Naive thymus-derived CD4-positive, alpha-beta T cell (primary cell): ENCODE measurements around the gene MAML2. TPM values are rescaled to one million over a fixed set of nuclear protein-coding genes. Genes with fewer than 3 reads are reported as not detected.

Experiments
- ATAC-seq: fragments of 150-1000 bp; cut with Tn5 transposase; 2 replicates; pipeline ENCODE4 v1.10.0; 2021; ENCODE audit warnings: mild to moderate bottlenecking, moderate library complexity
- CTCF ChIA-PET: fragments of 350-600 bp; sonication (Branson Sonifier 250); formaldehyde crosslinking; loops from one replicate; lab custom pipeline; 2021; ENCODE audit warnings: antibody characterized with exemption; lab: Charles Lee
- POLR2A ChIA-PET: fragments of 350-600 bp; sonication (Branson Sonifier 250); formaldehyde crosslinking; loops from one replicate; lab custom pipeline; 2021; ENCODE audit warnings: antibody characterized with exemption, inconsistent platforms; lab: Charles Lee
- DNase-seq, 9 donors: peaks; one replicate each; pipeline versions ENCODE4 v3.0.0 to v3.0.0-alpha.2; 2020 to 2022; ENCODE audit warnings: mixed read lengths in 1 of 9
- H3K27ac ChIP-seq: one replicate; pipeline ENCODE4 v1.7.0; 2013; ENCODE audit warnings: mild to moderate bottlenecking, low read depth, low read length, moderate library complexity
- H3K27me3 ChIP-seq, 2 donors: one replicate each; pipeline ENCODE4 v1.7.0; 2013; ENCODE audit warnings: low read length in 2 of 2, mild to moderate bottlenecking in 2 of 2, moderate library complexity in 2 of 2; ENCODE audit not compliant: control insufficient read depth in 2 of 2, insufficient read depth in 2 of 2
- H3K36me3 ChIP-seq, 3 experiments: 1 replicate in 2 of 3; 2 replicates in 1 of 3; pipeline ENCODE4 v1.7.0; 2013; ENCODE audit warnings: low read length in 3 of 3, mild to moderate bottlenecking in 3 of 3, moderate library complexity in 1 of 3; ENCODE audit not compliant: insufficient read depth in 3 of 3, control insufficient read depth in 2 of 3
- H3K4me1 ChIP-seq, 2 donors: one replicate each; pipeline ENCODE4 v1.7.0; 2013; ENCODE audit warnings: low read length in 2 of 2, mild to moderate bottlenecking in 2 of 2, moderate library complexity in 1 of 2; ENCODE audit not compliant: control insufficient read depth in 2 of 2, insufficient read depth in 2 of 2
- H3K4me3 ChIP-seq: 2 replicates; pipeline ENCODE4 v1.7.0; 2013; ENCODE audit warnings: mild to moderate bottlenecking, low read length
- H3K9me3 ChIP-seq, 3 experiments: 1 replicate in 2 of 3; 2 replicates in 1 of 3; pipeline ENCODE4 v1.7.0; 2013; ENCODE audit warnings: low read length in 3 of 3; ENCODE audit not compliant: control insufficient read depth in 2 of 3
- H3K27ac Mint-ChIP-seq, 9 donors: one replicate each; pipeline ENCODE4 v1.8.0; 2020 to 2022; ENCODE audit warnings: mixed read lengths in 9 of 9, mild to moderate bottlenecking in 8 of 9, moderate library complexity in 5 of 9, inconsistent platforms in 2 of 9
- H3K27me3 Mint-ChIP-seq, 5 donors: one replicate each; pipeline ENCODE4 v1.8.0; 2021 to 2022; ENCODE audit warnings: mixed read lengths in 5 of 5, mild to moderate bottlenecking in 1 of 5
- H3K36me3 Mint-ChIP-seq, 5 donors: one replicate each; pipeline ENCODE4 v1.8.0; 2020 to 2022; ENCODE audit warnings: mixed read lengths in 5 of 5, mild to moderate bottlenecking in 3 of 5, inconsistent platforms in 1 of 5
- H3K4me1 Mint-ChIP-seq, 7 donors: one replicate each; pipeline ENCODE4 v1.8.0; 2020 to 2022; ENCODE audit warnings: mixed read lengths in 7 of 7, mild to moderate bottlenecking in 3 of 7, inconsistent platforms in 1 of 7
- H3K4me3 Mint-ChIP-seq, 10 donors: one replicate each; pipeline ENCODE4 v1.8.0; 2020 to 2022; ENCODE audit warnings: mild to moderate bottlenecking in 10 of 10, mixed read lengths in 10 of 10, moderate library complexity in 6 of 10, inconsistent platforms in 2 of 10
- H3K9me3 Mint-ChIP-seq, 11 donors: one replicate each; pipeline ENCODE4 v1.8.0; 2020 to 2022; ENCODE audit warnings: mixed read lengths in 11 of 11, mild to moderate bottlenecking in 4 of 11, inconsistent platforms in 1 of 11, moderate library complexity in 1 of 11
- intact Hi-C, 2 donors: fragments of 100-400 bp; cut with micrococcal nuclease; formaldehyde crosslinking; loops; one replicate each; pipeline ENCODE4 v1.15.1; 2023
- polyA plus RNA-seq, 2 donors: library from polyadenylated mRNA; unstranded; fragments of 300-500 nt; fragmentation: Illumina TruSeq; gene quantifications; one replicate each; pipeline ENCODE4 v1.2.3, GENCODE V29; 2021
- total RNA-seq, 6 experiments: library from RNA in 5 of 6; stranded (reverse) in 5 of 6; gene quantifications; 1 replicate in 5 of 6; 2 replicates in 1 of 6; pipeline ENCODE4 v1.2.3 and lab custom pipeline; 2021 to 2026

Gene MAML2
- total and polyA plus RNA-seq, 7 experiments from 2014 or later = 12.6 to 81.3 (median 52.5) TPM

DNA sequence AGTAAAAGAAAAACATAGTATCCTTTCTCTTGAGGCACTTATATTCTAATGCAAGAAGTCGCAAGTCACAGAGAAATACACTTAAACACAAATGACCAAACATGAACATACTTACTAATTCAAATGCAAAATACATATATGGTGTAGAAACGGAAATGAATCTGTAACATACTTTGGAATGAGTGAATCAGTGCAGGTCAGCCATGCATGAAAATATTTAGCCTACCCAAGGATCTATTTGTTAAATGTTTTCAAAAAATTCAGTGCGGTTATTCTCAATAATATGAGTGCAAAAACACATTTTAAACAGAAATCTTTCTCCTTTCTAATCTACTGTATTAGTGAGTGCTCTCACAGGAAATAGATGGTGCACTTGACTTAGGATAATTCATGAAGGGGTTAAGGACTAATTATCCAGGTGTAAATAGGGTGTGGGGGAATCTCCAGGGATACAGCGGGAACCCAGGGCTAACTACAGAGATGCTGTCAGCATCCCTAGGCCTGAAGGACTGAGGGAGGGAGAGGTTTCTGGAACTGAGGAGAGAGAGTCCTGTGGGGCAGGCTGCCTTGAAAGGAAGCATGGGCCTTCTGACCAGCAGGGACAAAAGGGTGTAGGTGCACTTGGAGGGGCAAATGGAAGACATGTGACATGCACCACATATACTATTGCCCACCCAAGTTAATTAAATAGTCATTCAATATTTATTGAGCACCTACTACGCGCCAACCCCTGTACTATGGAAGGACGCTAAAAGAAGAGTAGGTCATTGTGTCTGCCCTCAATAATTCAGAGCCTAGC lies 139.2 kb downstream of the MAML2 start:
- Mint-ChIP-seq H3K27ac (peak overlapping the region; percentile 86 to 99 (median 91)), H3K4me3 (peak overlapping the region; percentile 39 to 82 (median 66)), H3K36me3 (peaks cover 3 to 30% (median 23%) of the 10 kb centered on the region in 5 donors), H3K9me3 (peaks cover 0 to 12% (median 0%) of the 10 kb centered on the region in 11 donors), H3K4me1 (peaks cover 42 to 93% (median 86%) of the 10 kb centered on the region in 7 donors), H3K27me3 (no peaks in the 10 kb centered on the region)
- Histone ChIP-seq H3K4me1 (peaks cover 46 to 78% of the 10 kb centered on the region in 2 donors), H3K9me3 (no peaks in the 10 kb centered on the region), H3K27ac (peak overlapping the region; percentile 62), H3K36me3 (no peaks in the 10 kb centered on the region), H3K4me3 (no peak overlapping the region), H3K27me3 (no peaks in the 10 kb centered on the region)
- DNase-seq (no peak), ATAC-seq (no peak)
- intact Hi-C loops = loop anchor here in 1 of 2 donors (2.0 kb wide), 1 partner anchor 15 kb away; no protein-coding TSS in a partner anchor
- ChIA-PET CTCF (interaction anchor here (0.6 to 2.0 kb wide), 2 partner anchors 25 to 139 kb away, joined by 3 to 6 read pairs; partner anchors contain the start of gene MAML2), POLR2A (interaction anchor here (0.8 to 4.6 kb wide), 3 partner anchors 10 to 138 kb away, joined by 3 to 32 read pairs (median 4); no protein-coding TSS in a partner anchor)

DNA sequence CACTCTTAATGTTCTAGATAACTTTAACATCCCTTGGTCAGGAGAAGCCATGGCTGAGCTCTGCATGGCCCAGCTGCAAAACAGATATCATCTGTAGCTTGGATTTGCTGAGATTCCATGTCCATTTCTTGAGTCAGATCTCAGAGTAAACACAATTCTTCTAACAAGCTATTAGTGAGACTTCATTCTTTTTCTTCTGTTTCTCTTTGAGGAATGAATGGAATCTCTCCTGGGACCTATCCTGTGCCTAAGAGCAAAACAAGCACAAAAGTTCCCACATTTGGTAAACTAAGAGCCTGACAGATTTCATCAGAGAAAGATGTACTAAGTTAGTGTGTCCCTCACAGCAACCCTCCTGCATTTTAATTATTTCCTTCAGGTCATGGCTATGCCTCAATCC lies 142.8 kb downstream of the MAML2 start:
- H3K27ac ChIP-seq = no peak overlapping the region
- no peak overlapping the region for H3K4me3 ChIP-seq
- H3K4me1 ChIP-seq = peaks cover 28 to 49% of the 10 kb centered on the region in 2 donors
- DNase-seq (no peak), ATAC-seq (no peak)
- H3K4me3 Mint-ChIP-seq = peak overlapping the region in 1 of 10 donors; percentile 45
- ChIA-PET POLR2A (interaction anchor here (0.9 to 1.3 kb wide), 4 partner anchors 11 to 23 kb away, joined by 3 to 7 read pairs (median 3); no protein-coding TSS in a partner anchor), CTCF (interaction anchor here (1.0 to 1.3 kb wide), 2 partner anchors 13 to 141 kb away, joined by 3 to 4 read pairs; no protein-coding TSS in a partner anchor)
- intact Hi-C loops = no loop called here
- peak overlapping the region in 8 of 9 donors; percentile 78 to 99 (median 87) for H3K27ac Mint-ChIP-seq
- H3K36me3 ChIP-seq = no peaks in the 10 kb centered on the region
- peaks cover 3 to 50% (median 41%) of the 10 kb centered on the region in 5 donors for H3K36me3 Mint-ChIP-seq
- H3K27me3 Mint-ChIP-seq = no peaks in the 10 kb centered on the region
- H3K27me3 ChIP-seq = no peaks in the 10 kb centered on the region
- H3K9me3 ChIP-seq = no peaks in the 10 kb centered on the region
- peaks cover 42 to 92% (median 85%) of the 10 kb centered on the region in 7 donors for H3K4me1 Mint-ChIP-seq
- H3K9me3 Mint-ChIP-seq = peaks cover 0 to 12% (median 0%) of the 10 kb centered on the region in 11 donors

DNA sequence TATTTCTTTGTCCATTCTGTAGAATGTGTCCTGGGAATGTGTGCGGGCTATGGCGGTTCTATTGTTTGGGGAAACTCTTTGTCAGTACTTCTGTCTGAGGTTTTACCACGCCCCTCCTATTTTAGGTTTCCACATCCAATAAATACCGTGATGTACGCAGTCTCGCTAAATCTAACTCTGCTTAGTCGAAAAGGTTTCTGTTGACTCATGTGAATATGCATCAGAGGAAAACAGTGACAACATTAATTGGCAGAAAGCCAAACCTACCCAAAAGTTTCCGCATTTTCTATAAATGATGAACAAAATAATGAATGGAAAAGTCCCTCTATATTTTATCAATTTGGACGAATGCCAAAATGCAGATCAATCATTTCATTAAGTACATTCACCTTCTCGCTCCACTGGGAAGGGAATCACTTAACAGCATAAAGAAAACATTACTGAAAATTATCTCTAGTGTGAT lies 143.4 kb downstream of the MAML2 start:
- Histone ChIP-seq H3K36me3 (no peaks in the 10 kb centered on the region), H3K27me3 (no peaks in the 10 kb centered on the region), H3K9me3 (no peaks in the 10 kb centered on the region), H3K4me1 (peaks cover 23 to 49% of the 10 kb centered on the region in 2 donors), H3K4me3 (no peak overlapping the region), H3K27ac (no peak overlapping the region)
- CTCF ChIA-PET = interaction anchor here (1.3 kb wide), 1 partner anchor 142 kb away, joined by 4 read pairs; no protein-coding TSS in a partner anchor
- Mint-ChIP-seq H3K4me3 (peak overlapping the region in 8 of 10 donors; percentile 4 to 54 (median 38)), H3K27me3 (no peaks in the 10 kb centered on the region), H3K27ac (peak overlapping the region; percentile 59 to 99 (median 84)), H3K36me3 (peaks cover 3 to 50% (median 41%) of the 10 kb centered on the region in 5 donors), H3K9me3 (peaks cover 0 to 12% (median 0%) of the 10 kb centered on the region in 11 donors), H3K4me1 (peaks cover 44 to 92% (median 85%) of the 10 kb centered on the region in 7 donors)
- intact Hi-C loops = loop anchor here in 1 of 2 donors (1.0 kb wide), 1 partner anchor 11 kb away; no protein-coding TSS in a partner anchor
- POLR2A ChIA-PET = interaction anchor here (0.7 to 1.3 kb wide), 5 partner anchors 12 to 37 kb away, joined by 3 to 11 read pairs (median 6); no protein-coding TSS in a partner anchor
- peak; percentile 65 for ATAC-seq
- DNase-seq = peak in 1 of 9 donors; percentile 42

DNA sequence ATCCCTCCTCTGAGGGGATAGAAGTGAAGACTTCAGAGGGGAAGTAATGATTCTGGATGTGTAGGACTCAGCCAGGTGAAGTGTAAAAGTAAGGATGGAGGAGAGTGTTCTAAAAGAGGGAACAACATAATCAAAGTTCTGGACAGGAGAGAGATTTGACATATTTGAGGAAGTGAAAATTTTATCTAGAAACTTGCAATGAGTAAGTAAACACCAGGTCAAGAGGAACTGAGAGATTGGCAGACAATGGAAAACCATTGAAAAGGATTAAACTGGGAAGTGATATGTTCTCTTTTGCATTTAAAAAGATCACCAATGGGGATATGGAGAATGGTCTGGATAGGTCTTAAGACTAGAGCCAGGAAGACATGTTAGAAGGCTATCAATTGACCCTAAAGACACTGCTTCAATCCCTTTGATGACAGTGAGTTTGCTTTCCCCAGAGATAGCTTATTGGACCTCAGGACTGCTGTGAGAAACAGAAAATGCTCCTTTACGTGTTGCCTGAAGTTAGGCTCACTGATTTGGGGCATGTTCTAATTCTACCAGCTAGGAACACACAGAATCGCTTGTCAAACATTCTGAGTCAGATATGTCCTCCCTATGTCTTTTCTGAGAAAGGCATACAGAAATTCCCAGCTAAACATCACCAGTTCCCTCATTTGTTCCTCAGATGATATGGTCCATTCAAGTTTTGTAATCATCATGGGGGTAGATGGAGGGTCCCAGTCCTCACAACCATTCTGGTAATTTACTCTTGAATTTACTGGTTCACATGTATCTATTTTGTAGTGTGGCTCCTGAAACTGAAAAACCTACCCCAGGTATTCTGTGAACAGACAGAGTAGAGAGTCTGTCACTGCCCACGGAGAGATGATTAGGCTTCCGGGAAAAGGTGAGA lies 144.9 kb downstream of the MAML2 start:
- no peaks in the 10 kb centered on the region for H3K36me3 ChIP-seq
- CTCF ChIA-PET = no interaction called here
- intact Hi-C loops = no loop called here
- H3K9me3 ChIP-seq = no peaks in the 10 kb centered on the region
- no peak overlapping the region for H3K27ac ChIP-seq
- H3K27me3 ChIP-seq = no peaks in the 10 kb centered on the region
- H3K4me3 Mint-ChIP-seq = peak overlapping the region in 5 of 10 donors; percentile 13 to 59 (median 41)
- H3K36me3 Mint-ChIP-seq = peaks cover 3 to 50% (median 41%) of the 10 kb centered on the region in 5 donors
- no peak overlapping the region for H3K4me3 ChIP-seq
- peaks cover 45 to 93% (median 87%) of the 10 kb centered on the region in 7 donors for H3K4me1 Mint-ChIP-seq
- H3K4me1 ChIP-seq = peaks cover 25 to 49% of the 10 kb centered on the region in 2 donors
- H3K9me3 Mint-ChIP-seq = peaks cover 0 to 12% (median 0%) of the 10 kb centered on the region in 11 donors
- H3K27me3 Mint-ChIP-seq = no peaks in the 10 kb centered on the region
- peak overlapping the region in 8 of 9 donors; percentile 21 to 82 (median 58) for H3K27ac Mint-ChIP-seq
- ATAC-seq (peak; percentile 57), DNase-seq (no peak)
- POLR2A ChIA-PET = interaction anchor here (0.6 to 2.4 kb wide), 5 partner anchors 10 to 142 kb away, joined by 3 to 11 read pairs (median 3); no protein-coding TSS in a partner anchor

DNA sequence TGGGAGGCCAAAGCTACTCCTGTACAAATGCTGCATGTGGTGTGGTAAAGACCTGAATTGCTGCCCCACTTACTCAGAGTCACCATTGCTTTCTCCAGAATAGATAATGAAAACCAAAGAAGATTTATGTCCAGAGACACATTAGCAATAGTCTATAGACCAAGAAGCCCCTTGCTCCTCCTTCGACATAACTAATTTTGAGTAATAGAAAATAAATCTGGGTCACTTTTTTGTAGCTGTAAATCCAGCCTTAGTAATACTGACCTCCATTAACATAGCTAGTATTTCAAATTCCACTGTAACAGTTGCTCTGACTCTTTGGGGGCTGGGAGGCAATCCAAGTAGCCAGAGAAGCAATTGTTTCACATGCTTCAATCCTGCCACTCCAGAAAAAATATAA lies 145.9 kb downstream of the MAML2 start:
- H3K4me3 Mint-ChIP-seq = peak overlapping the region in 1 of 10 donors; percentile 48
- no peak for ATAC-seq

More for the DNA sequence above, 145.9 kb downstream of the MAML2 start:
- POLR2A ChIA-PET = interaction anchor here (0.6 to 2.4 kb wide), 2 partner anchors 18 to 85 kb away, joined by 3 to 11 read pairs; no protein-coding TSS in a partner anchor
- CTCF ChIA-PET = interaction anchor here (0.8 kb wide), 1 partner anchor 11 kb away, joined by 3 read pairs; no protein-coding TSS in a partner anchor
- Histone ChIP-seq H3K4me3 (no peak overlapping the region), H3K27me3 (no peaks in the 10 kb centered on the region), H3K36me3 (no peaks in the 10 kb centered on the region), H3K4me1 (peaks cover 25 to 52% of the 10 kb centered on the region in 2 donors), H3K27ac (no peak overlapping the region), H3K9me3 (no peaks in the 10 kb centered on the region)
- intact Hi-C loops = no loop called here
- peaks cover 0 to 12% (median 0%) of the 10 kb centered on the region in 11 donors for H3K9me3 Mint-ChIP-seq
- peak overlapping the region in 8 of 9 donors; percentile 30 to 85 (median 69) for H3K27ac Mint-ChIP-seq
- peaks cover 3 to 53% (median 39%) of the 10 kb centered on the region in 5 donors for H3K36me3 Mint-ChIP-seq
- DNase-seq = no peak
- peaks cover 46 to 93% (median 89%) of the 10 kb centered on the region in 7 donors for H3K4me1 Mint-ChIP-seq
- no peaks in the 10 kb centered on the region for H3K27me3 Mint-ChIP-seq
